ENCODE results near the gene RCBTB1. TPM values are rescaled to one million over a fixed set of nuclear protein-coding genes. Genes with fewer than 3 reads are reported as not detected.

RCBTB1 gene
- total RNA-seq, 1 experiment from 2014 or later = 26.1 TPM

DNA sequence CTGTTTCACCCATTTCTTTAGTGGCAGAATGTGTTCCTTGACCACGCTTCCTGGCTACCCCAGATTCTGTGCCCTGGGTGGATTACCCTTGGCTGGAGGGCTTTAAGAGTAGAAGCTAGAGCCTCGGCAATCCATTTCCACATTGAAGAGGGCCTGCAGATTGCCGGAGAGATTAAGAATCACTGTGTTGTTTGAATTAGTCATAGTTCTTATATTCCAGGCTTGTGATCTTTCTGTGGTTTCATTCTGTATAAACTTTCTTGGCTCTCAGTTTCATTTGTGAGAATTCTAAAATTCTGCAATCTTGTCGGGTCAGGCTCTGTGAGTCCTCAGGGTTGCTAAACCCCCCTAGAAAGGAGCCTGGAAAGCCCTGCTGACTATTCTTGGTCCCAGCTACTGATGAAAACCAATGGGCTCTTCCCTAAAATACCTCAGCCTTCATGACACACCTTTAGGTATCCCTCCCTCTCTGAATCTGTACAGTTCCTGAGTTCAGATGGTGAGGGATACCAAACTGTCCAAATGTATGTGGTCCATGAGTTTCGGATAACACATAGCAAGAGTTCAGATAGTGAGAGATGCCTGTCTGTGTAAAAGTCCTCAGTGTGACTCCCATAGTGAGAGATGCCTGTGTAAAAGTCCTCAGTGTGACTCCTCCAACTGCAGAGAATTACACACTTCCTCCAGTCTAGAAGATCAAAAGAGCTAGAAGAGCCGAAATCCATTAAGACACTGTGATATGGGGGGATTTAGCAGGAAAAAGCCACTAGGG is 85.3 kb downstream of the RCBTB1 start:
- Mint-ChIP-seq H3K9me3 (no peaks in the 10 kb centered on the region), H3K27ac (no peak overlapping the region), H3K27me3 (ENCODE audit: low read depth) (no peaks in the 10 kb centered on the region), H3K36me3 (ENCODE audit: insufficient read depth in 1 of 3, low read depth in 3 of 3) (peaks cover 0 to 6% (median 0%) of the 10 kb centered on the region in 3 experiments; a peak in 3 of 7 replicates), H3K4me1 (peaks cover 3 to 4% of the 10 kb centered on the region in 2 experiments; a peak in 3 of 4 replicates), H3K4me3 (no peak overlapping the region)
- Histone ChIP-seq H2AFZ (ENCODE audit: low read length) (no peak overlapping the region), H2BK15ac (ENCODE audit: low read depth, low read length) (no peak overlapping the region), H3K23me2 (ENCODE audit: insufficient read length, low read depth, low read length, poor library complexity, severe bottlenecking) (no peaks in the 10 kb centered on the region), H4K20me1 (ENCODE audit: control insufficient read depth, insufficient read depth, insufficient read length) (no peaks in the 10 kb centered on the region), H3K14ac (ENCODE audit: insufficient read depth, low read length) (no peak overlapping the region), H3K79me1 (ENCODE audit: insufficient read depth, low read depth, low read length, poor library complexity, severe bottlenecking) (no peaks in the 10 kb centered on the region), H4K91ac (ENCODE audit: insufficient read length, low read depth, low read length) (no peak overlapping the region), H3K9me3 (ENCODE audit: control insufficient read depth, low read depth, low read length) (no peaks in the 10 kb centered on the region), H3K79me2 (ENCODE audit: insufficient read depth, low read length) (no peaks in the 10 kb centered on the region), H3K27ac (ENCODE audit: insufficient read length, low read depth, low read length) (no peak overlapping the region), H2BK5ac (ENCODE audit: insufficient read length, low read length) (no peak overlapping the region), H3K18ac (ENCODE audit: insufficient read length, low read depth, low read length) (no peak overlapping the region), H2AK5ac (ENCODE audit: insufficient read length, low read length) (no peak overlapping the region), H4K5ac (ENCODE audit: insufficient read length, low read depth, low read length) (no peak overlapping the region), H3K23ac (ENCODE audit: insufficient read length, low read depth, low read length) (no peak overlapping the region), H3K4me2 (ENCODE audit: insufficient read depth, insufficient read length, low read length) (no peak overlapping the region), H3K4ac (ENCODE audit: low read depth, low read length) (no peak overlapping the region), H2BK12ac (ENCODE audit: insufficient read length, low read depth, low read length) (no peak overlapping the region), H2BK20ac (ENCODE audit: low read depth, low read length, poor library complexity, severe bottlenecking) (no peak overlapping the region), H3K4me1 (ENCODE audit: insufficient read depth, low read length) (no peaks in the 10 kb centered on the region), H3T11ph (ENCODE audit: low read length) (no peak overlapping the region), H3K56ac (ENCODE audit: insufficient read length, low read depth, low read length) (no peak overlapping the region), H4K8ac (replicated peaks; ENCODE audit: insufficient read length, low read depth, low read length) (no peak overlapping the region), H2BK120ac (ENCODE audit: low read depth, low read length, poor library complexity, severe bottlenecking) (no peak overlapping the region), H3K9ac (ENCODE audit: extremely low read depth, insufficient read length, low read length) (no peak overlapping the region), H3K27me3 (ENCODE audit: insufficient read depth, low read length) (no peaks in the 10 kb centered on the region)
- TF ChIP-seq, protein P1, sequence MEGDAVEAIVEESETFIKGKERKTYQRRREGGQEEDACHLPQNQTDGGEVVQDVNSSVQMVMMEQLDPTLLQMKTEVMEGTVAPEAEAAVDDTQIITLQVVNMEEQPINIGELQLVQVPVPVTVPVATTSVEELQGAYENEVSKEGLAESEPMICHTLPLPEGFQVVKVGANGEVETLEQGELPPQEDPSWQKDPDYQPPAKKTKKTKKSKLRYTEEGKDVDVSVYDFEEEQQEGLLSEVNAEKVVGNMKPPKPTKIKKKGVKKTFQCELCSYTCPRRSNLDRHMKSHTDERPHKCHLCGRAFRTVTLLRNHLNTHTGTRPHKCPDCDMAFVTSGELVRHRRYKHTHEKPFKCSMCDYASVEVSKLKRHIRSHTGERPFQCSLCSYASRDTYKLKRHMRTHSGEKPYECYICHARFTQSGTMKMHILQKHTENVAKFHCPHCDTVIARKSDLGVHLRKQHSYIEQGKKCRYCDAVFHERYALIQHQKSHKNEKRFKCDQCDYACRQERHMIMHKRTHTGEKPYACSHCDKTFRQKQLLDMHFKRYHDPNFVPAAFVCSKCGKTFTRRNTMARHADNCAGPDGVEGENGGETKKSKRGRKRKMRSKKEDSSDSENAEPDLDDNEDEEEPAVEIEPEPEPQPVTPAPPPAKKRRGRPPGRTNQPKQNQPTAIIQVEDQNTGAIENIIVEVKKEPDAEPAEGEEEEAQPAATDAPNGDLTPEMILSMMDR (conservative IDR thresholded peaks at IDR 0.05) = no peak
- no CpG with 5 or more reads among the region's 6 CpGs for WGBS (ENCODE audit: extremely low coverage, insufficient read length, low lambda C conversion rate)
- no peak for DNase-seq

All from H9 (cell line).